A549 treated with RU486 at 1 μM for 4 hours (cell line): ENCODE data around the gene SAMD14. TPM values are rescaled to one million over a fixed set of nuclear protein-coding genes. Genes with fewer than 3 reads are reported as not detected.

ENCODE experiments used
- total RNA-seq: library from RNA; stranded (reverse); fragments of 200-300 nt; extraction: Qiagen RNA extraction; gene quantifications from 5 replicates; pipeline ENCODE4 v1.2.3, GENCODE V29; 2022; ENCODE audit warnings: low read depth

Gene SAMD14
- total RNA-seq: 0.18 to 0.88 TPM (median 0.38 TPM) in 5 replicates

GRCh38 chr17:50129728-50130558 lies at the start of gene SAMD14:
TSS of gene SAMD14 (minus strand) at chr17:50130160. CDS start at chr17:50124959, 5,201 bp downstream.

GRCh38 chr17:50165867-50166517 lies 36.0 kb upstream of the SAMD14 start, which contains the start of gene SGCA:
TSS of gene SGCA (plus strand) at chr17:50166005. CDS start at chr17:50166041, 36 bp downstream.

GRCh38 chr17:50150354-50151040 lies 20.5 kb upstream of the SAMD14 start, which contains the start of gene PPP1R9B:
TSS of gene PPP1R9B (minus strand) at chr17:50150677. CDS start at chr17:50150513, 164 bp downstream.

GRCh38 chr17:50094753-50095619 lies 35.0 kb downstream of the SAMD14 start, which contains the start of gene PDK2:
TSS of gene PDK2 (plus strand) at chr17:50095351. CDS start at chr17:50095436, 85 bp downstream.

Other genes with a start within 250 kb of the SAMD14 start
- gene DLX4, start 161.0 kb downstream of the SAMD14 start, total RNA-seq: 2.0 to 3.5 TPM (median 3.1 TPM) in 5 replicates
- 0.05 to 0.10 TPM (median 0.10 TPM) in 4 of 5 replicates, not detected in the other for gene DLX3, start 134.9 kb downstream of the SAMD14 start, total RNA-seq
- 435 to 522 TPM (median 487 TPM) in 5 replicates for gene ITGA3, start 74.0 kb downstream of the SAMD14 start, total RNA-seq
- gene PDK2, start 34.8 kb downstream of the SAMD14 start, total RNA-seq: 13.5 to 20.1 TPM (median 18.4 TPM) in 5 replicates
- gene PPP1R9B, start 20.5 kb upstream of the SAMD14 start, total RNA-seq: 44.5 to 63.0 TPM (median 59.3 TPM) in 5 replicates
- gene SGCA, start 35.8 kb upstream of the SAMD14 start, total RNA-seq: 1.1 to 2.3 TPM (median 2.0 TPM) in 4 of 5 replicates, not detected in the other
- 4.6 to 9.7 TPM (median 6.6 TPM) in 5 replicates for gene COL1A1, start 71.5 kb upstream of the SAMD14 start, total RNA-seq
- gene TMEM92, start 144.3 kb upstream of the SAMD14 start, total RNA-seq: 21.2 to 28.6 TPM (median 23.5 TPM) in 5 replicates
- 18.9 to 23.7 TPM (median 21.4 TPM) in 5 replicates for gene XYLT2, start 216.0 kb upstream of the SAMD14 start, total RNA-seq
- 137 to 172 TPM (median 142 TPM) in 5 replicates for gene MRPL27, start 243.0 kb upstream of the SAMD14 start, total RNA-seq
- gene EME1, start 243.1 kb upstream of the SAMD14 start, total RNA-seq: 13.9 to 16.5 TPM (median 14.9 TPM) in 5 replicates